ENCODE data around the gene SH3RF3.

Gene SH3RF3

DNA sequence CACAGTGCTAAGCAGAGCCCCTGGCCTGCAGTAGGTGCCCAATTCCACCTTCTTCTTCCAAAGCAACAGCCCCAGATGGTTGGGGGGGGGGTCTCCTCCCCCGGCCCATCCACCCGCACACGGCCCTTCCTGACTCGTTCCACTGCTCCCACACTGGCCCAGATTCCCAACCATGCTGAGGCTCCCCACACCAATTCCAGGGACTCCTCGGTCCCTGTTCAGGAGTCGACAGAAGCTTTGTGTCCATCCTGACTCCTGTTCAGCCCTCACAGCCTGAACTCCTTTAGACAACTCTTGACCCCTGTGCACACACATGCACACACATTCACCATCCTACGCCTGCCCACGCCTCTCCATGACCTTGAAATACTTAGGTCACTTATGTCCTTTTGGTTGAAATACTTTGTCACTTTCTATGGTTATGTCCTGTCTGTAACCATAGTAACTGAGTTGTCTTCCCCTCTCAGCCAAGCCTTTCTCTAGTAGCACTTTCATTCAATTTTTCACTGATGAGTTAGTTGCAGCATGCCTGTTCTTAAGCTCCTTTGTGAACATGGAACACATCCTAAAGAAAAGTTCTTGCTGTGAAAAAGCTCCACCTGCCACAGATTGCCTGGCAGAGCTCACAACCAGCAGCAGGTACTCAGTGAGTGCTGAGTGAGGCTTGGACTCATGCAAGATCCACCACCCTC lies 258.9 kb downstream of the SH3RF3 start:
- H3K4me3 ChIP-seq (ENCODE audit: low read length), result no peak overlapping the region
- H3K27me3 ChIP-seq (ENCODE audit: control insufficient read depth, insufficient read depth, low read length), result no peaks in the 10 kb centered on the region
- no peak overlapping the region for H3K4me2 ChIP-seq (ENCODE audit: low read length)
- H3K36me3 ChIP-seq (ENCODE audit: insufficient read depth, low read length), result peaks cover 23% of the 10 kb centered on the region
- H3K9me3 ChIP-seq (replicated peaks; ENCODE audit: low read length), result no peaks in the 10 kb centered on the region
- no peak overlapping the region for H3K9ac ChIP-seq (ENCODE audit: low read depth, low read length)
- peaks cover 5% of the 10 kb centered on the region for H3K4me1 ChIP-seq (ENCODE audit: control insufficient read depth, insufficient read depth, low read length)

- H3K4me2 ChIP-seq (ENCODE audit: low read length), result no peak overlapping the region
- H3K9me3 ChIP-seq (replicated peaks; ENCODE audit: low read length), result no peaks in the 10 kb centered on the region
- no peaks in the 10 kb centered on the region for H3K27me3 ChIP-seq (ENCODE audit: control insufficient read depth, insufficient read depth, low read length)
- peaks cover 29% of the 10 kb centered on the region for H3K36me3 ChIP-seq (ENCODE audit: insufficient read depth, low read length)
- H3K4me1 ChIP-seq (ENCODE audit: control insufficient read depth, insufficient read depth, low read length), result no peaks in the 10 kb centered on the region
- H3K4me3 ChIP-seq (ENCODE audit: low read length), result no peak overlapping the region
- no peak overlapping the region for H3K9ac ChIP-seq (ENCODE audit: low read depth, low read length)
These were observed 262.2 kb downstream of the SH3RF3 start for GRCh38 chr2:109391243-109391642.

DNA sequence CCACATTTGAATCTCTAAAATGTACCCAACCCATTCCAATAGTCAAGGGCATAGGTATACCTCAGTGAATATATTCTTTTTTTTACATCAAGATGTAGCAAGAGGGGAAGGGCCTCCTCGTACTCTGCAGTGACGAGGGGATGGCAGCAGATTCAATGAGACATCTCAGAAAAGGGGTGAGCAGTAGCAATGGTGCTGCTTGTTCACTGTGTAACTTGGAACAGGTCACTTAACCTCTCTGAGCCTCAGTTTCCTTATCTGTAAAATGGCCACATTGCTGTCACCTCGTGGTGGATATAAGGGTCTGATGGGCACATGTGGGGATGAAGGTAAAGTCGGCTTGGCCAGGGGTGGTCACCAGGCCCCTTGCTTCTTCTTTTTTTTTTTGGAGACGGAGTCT lies 263.1 kb downstream of the SH3RF3 start:
- Histone ChIP-seq H3K36me3 (ENCODE audit: insufficient read depth, low read length) (peaks cover 28% of the 10 kb centered on the region), H3K4me1 (ENCODE audit: control insufficient read depth, insufficient read depth, low read length) (no peaks in the 10 kb centered on the region), H3K4me3 (ENCODE audit: low read length) (no peak overlapping the region), H3K27me3 (ENCODE audit: control insufficient read depth, insufficient read depth, low read length) (no peaks in the 10 kb centered on the region), H3K9me3 (replicated peaks; ENCODE audit: low read length) (no peaks in the 10 kb centered on the region), H3K9ac (ENCODE audit: low read depth, low read length) (no peak overlapping the region), H3K4me2 (ENCODE audit: low read length) (no peak overlapping the region)

DNA sequence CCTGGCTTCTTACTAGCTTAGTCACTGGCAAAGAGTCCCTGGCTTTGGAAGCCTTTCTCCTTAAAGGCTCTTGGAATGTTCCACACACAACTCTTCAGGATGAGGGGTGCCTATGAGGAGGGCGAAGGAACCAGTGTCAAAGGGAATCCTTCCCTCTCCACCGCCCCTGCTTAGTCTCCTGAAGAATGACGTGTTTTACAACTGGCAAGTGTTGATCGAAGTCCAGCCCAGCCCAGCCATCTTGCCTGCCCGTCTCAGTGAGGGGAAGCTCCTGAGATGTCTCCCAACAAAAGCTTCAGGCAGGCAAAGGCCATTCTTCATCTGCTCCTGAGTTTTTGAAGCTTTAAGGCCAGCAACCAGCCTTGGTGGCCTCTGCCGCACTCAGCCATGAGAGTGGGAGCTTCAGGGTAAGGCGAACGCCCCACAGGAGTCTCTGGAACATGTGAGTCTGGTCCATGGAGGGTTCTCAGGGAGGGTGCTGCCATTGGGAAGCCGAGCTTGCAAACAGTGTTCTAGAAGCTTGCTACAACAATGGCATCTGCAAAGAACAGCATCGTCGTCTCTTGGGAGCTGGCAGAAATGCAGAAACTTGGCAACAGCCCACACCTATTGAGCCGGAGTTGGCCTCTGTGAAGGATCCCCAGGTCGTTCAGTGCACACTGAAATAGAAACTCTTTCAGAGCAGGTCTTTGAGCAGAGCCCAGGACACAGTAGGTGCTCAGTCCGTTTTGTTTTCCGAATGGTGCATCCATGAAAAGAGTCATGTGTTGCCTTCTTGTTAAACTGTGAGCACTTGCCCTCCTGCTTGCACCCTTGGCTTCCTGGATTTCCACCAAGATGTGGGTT lies 264.0 kb downstream of the SH3RF3 start:
- no peak overlapping the region for H3K9ac ChIP-seq (ENCODE audit: low read depth, low read length)
- H3K9me3 ChIP-seq (replicated peaks; ENCODE audit: low read length), result no peaks in the 10 kb centered on the region
- peaks cover 28% of the 10 kb centered on the region for H3K36me3 ChIP-seq (ENCODE audit: insufficient read depth, low read length)
- H3K4me1 ChIP-seq (ENCODE audit: control insufficient read depth, insufficient read depth, low read length), result no peaks in the 10 kb centered on the region
- no peak overlapping the region for H3K4me2 ChIP-seq (ENCODE audit: low read length)
- H3K4me3 ChIP-seq (ENCODE audit: low read length), result no peak overlapping the region
- no peaks in the 10 kb centered on the region for H3K27me3 ChIP-seq (ENCODE audit: control insufficient read depth, insufficient read depth, low read length)

DNA sequence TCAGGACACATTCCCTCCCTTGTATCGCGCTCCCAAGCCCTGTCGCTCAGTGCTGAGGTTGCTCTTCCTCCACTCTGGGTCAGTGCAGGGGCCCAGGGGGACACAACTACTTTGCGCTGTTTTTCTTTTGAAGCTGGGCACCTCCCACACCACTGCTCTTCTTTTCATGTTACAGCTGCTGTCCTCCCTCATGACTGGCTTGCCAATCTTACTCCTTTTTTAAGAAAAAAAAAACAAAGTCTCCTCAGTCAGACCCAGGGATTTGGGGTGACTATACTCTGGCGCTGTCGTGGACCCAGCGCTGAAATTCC lies 264.6 kb downstream of the SH3RF3 start:
- H3K9ac ChIP-seq (ENCODE audit: low read depth, low read length), result no peak overlapping the region
- no peak overlapping the region for H3K4me2 ChIP-seq (ENCODE audit: low read length)
- H3K36me3 ChIP-seq (ENCODE audit: insufficient read depth, low read length), result peaks cover 32% of the 10 kb centered on the region
- no peaks in the 10 kb centered on the region for H3K9me3 ChIP-seq (replicated peaks; ENCODE audit: low read length)
- no peak overlapping the region for H3K4me3 ChIP-seq (ENCODE audit: low read length)
- H3K27me3 ChIP-seq (ENCODE audit: control insufficient read depth, insufficient read depth, low read length), result no peaks in the 10 kb centered on the region
- H3K4me1 ChIP-seq (ENCODE audit: control insufficient read depth, insufficient read depth, low read length), result no peaks in the 10 kb centered on the region

GRCh38 chr2:109395494-109396201 lies 266.6 kb downstream of the SH3RF3 start:
- Histone ChIP-seq H3K4me1 (ENCODE audit: control insufficient read depth, insufficient read depth, low read length) (no peaks in the 10 kb centered on the region), H3K9ac (ENCODE audit: low read depth, low read length) (no peak overlapping the region), H3K9me3 (replicated peaks; ENCODE audit: low read length) (no peaks in the 10 kb centered on the region), H3K27me3 (ENCODE audit: control insufficient read depth, insufficient read depth, low read length) (no peaks in the 10 kb centered on the region), H3K4me3 (ENCODE audit: low read length) (no peak overlapping the region), H3K36me3 (ENCODE audit: insufficient read depth, low read length) (peaks cover 35% of the 10 kb centered on the region), H3K4me2 (ENCODE audit: low read length) (no peak overlapping the region)

- Histone ChIP-seq H3K4me1 (ENCODE audit: control insufficient read depth, insufficient read depth, low read length) (no peaks in the 10 kb centered on the region), H3K36me3 (ENCODE audit: insufficient read depth, low read length) (peaks cover 37% of the 10 kb centered on the region), H3K27me3 (ENCODE audit: control insufficient read depth, insufficient read depth, low read length) (no peaks in the 10 kb centered on the region), H3K9me3 (replicated peaks; ENCODE audit: low read length) (no peaks in the 10 kb centered on the region), H3K9ac (ENCODE audit: low read depth, low read length) (no peak overlapping the region), H3K4me3 (ENCODE audit: low read length) (no peak overlapping the region), H3K4me2 (ENCODE audit: low read length) (no peak overlapping the region)
These were observed 267.5 kb downstream of the SH3RF3 start for GRCh38 chr2:109396202-109397180.

DNA sequence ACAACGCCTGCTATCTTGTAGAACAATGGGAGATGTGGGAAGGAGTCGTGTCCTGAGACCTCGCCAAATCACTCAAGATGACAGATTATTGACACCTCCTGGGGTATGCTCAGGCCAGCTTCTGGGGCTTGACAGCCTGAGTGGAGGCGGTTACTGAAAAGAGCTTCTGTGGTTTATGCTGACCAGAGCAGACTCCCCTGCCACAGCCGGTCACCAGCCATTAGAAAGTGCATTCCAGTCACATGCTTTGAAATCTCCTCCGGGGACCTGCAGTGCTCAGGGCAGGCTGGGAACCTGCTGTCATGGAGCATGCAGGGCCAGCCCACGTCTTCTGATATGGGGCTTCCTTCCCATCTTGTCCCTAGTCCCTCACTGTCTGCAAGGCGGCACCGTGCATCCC lies 268.9 kb downstream of the SH3RF3 start:
- Histone ChIP-seq H3K9me3 (replicated peaks; ENCODE audit: low read length) (no peaks in the 10 kb centered on the region), H3K36me3 (ENCODE audit: insufficient read depth, low read length) (peaks cover 46% of the 10 kb centered on the region), H3K4me1 (ENCODE audit: control insufficient read depth, insufficient read depth, low read length) (no peaks in the 10 kb centered on the region), H3K4me3 (ENCODE audit: low read length) (no peak overlapping the region), H3K4me2 (ENCODE audit: low read length) (no peak overlapping the region), H3K9ac (ENCODE audit: low read depth, low read length) (no peak overlapping the region), H3K27me3 (ENCODE audit: control insufficient read depth, insufficient read depth, low read length) (no peaks in the 10 kb centered on the region)

- Histone ChIP-seq H3K4me1 (ENCODE audit: control insufficient read depth, insufficient read depth, low read length) (no peaks in the 10 kb centered on the region), H3K4me2 (ENCODE audit: low read length) (no peak overlapping the region), H3K27me3 (ENCODE audit: control insufficient read depth, insufficient read depth, low read length) (no peaks in the 10 kb centered on the region), H3K4me3 (ENCODE audit: low read length) (no peak overlapping the region), H3K9me3 (replicated peaks; ENCODE audit: low read length) (no peaks in the 10 kb centered on the region), H3K9ac (ENCODE audit: low read depth, low read length) (no peak overlapping the region), H3K36me3 (ENCODE audit: insufficient read depth, low read length) (peaks cover 46% of the 10 kb centered on the region)
These were observed 269.5 kb downstream of the SH3RF3 start for GRCh38 chr2:109398366-109399015.

GRCh38 chr2:109399066-109399465 lies 270.1 kb downstream of the SH3RF3 start:
- Histone ChIP-seq H3K4me2 (ENCODE audit: low read length) (no peak overlapping the region), H3K9me3 (replicated peaks; ENCODE audit: low read length) (no peaks in the 10 kb centered on the region), H3K36me3 (ENCODE audit: insufficient read depth, low read length) (peaks cover 46% of the 10 kb centered on the region), H3K9ac (ENCODE audit: low read depth, low read length) (no peak overlapping the region), H3K4me1 (ENCODE audit: control insufficient read depth, insufficient read depth, low read length) (no peaks in the 10 kb centered on the region), H3K4me3 (ENCODE audit: low read length) (no peak overlapping the region), H3K27me3 (ENCODE audit: control insufficient read depth, insufficient read depth, low read length) (no peaks in the 10 kb centered on the region)

Measured in skeletal muscle satellite cell (primary cell).